GM19023 (cell line): ENCODE data around the gene LRRC26.

Experiments used
- ATAC-seq: cut with Tn5 transposase; IDR thresholded peaks from one replicate; pipeline ENCODE4 v1.9.1; 2021; ENCODE audit warnings: mild to moderate bottlenecking, moderate library complexity; ENCODE audit not compliant: unreplicated experiment

The LRRC26 gene

DNA sequence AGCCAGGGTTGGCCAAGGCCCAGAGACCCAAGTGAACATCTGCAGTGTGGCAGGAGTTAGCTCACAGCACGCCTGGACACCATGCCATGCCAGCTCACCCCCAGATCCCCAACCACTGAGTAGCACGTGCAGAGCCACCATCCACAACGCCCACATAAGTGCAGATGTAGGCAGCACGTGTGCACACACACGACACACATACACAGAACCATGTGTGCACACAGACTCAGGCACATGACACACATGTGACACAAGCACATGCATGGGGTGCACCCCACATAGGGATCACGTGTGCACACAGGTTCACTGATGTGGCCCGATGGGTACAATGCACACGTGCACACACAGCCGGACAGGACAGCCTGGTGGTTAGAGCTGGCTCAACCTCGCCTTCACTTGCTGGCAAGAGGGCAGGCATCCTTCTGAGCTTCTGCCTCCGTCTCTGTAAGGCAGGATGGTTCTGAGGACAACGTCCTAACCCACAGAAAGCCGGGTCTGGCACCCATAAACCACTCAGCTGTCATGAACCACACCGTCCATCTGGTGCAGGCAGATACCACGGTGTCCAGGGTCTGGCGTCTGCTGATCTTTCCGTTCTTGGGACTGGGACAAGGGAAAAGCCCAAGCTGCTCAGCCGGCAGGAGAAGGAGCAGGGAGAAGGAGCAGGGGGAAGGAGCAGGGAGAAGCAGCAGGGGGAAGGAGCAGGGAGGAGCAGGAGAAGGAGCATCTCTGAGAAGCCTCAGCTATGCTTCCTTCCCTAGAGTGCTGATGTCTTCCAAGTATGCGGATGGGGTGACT lies 12.0 kb downstream of the LRRC26 start:
- no peak for ATAC-seq

DNA sequence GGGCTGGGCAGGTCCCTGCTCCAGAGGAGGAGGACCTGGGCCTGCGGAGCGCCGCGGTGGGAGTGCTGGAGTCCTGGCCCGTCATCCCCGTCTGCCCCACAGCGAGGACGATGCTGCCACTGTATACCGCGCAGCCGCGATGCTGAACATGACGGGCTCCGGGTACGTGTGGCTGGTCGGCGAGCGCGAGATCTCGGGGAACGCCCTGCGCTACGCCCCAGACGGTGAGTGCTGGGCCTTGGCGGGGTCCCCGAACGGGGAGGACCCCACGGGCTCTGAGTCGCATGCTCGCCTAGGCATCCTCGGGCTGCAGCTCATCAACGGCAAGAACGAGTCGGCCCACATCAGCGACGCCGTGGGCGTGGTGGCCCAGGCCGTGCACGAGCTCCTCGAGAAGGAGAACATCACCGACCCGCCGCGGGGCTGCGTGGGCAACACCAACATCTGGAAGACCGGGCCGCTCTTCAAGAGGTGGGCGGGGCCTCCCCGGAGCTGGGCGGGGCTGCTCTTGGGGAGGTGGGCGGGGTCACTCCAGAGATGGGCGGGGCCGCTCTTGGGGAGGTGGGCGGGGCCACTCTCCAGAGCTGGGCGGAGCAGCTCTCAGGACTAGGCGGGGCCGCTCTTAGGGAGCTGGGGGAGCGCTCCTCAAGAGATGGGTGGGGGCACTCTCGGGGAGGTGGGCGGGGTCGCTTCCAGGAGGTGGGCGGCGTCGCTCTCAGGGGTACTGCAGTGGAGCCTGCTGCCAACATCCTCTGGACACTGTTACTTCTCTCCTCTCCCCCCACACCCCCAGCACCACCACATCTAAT lies 13.1 kb downstream of the LRRC26 start:
- no peak for ATAC-seq

DNA sequence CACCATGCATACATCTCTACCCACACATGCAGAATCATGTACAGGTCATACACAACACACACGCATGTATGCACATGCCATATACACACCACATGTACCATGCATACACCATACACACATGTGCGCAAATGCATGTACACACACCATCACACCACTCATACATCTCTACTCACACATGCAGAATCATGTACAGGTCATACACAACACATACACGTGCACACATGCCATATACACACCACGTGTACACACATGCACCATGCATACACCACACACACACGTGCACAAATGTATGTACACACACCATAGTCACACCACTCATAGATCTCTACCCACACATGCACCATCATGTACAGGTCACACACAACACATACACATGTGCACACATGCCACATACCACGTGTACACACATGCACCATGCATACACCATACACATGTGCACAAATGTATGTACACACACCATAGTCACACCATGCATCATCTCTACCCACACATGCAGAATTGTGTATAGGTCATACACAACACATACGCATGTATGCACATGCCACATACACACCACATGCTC lies 16.9 kb downstream of the LRRC26 start:
- no peak for ATAC-seq

DNA sequence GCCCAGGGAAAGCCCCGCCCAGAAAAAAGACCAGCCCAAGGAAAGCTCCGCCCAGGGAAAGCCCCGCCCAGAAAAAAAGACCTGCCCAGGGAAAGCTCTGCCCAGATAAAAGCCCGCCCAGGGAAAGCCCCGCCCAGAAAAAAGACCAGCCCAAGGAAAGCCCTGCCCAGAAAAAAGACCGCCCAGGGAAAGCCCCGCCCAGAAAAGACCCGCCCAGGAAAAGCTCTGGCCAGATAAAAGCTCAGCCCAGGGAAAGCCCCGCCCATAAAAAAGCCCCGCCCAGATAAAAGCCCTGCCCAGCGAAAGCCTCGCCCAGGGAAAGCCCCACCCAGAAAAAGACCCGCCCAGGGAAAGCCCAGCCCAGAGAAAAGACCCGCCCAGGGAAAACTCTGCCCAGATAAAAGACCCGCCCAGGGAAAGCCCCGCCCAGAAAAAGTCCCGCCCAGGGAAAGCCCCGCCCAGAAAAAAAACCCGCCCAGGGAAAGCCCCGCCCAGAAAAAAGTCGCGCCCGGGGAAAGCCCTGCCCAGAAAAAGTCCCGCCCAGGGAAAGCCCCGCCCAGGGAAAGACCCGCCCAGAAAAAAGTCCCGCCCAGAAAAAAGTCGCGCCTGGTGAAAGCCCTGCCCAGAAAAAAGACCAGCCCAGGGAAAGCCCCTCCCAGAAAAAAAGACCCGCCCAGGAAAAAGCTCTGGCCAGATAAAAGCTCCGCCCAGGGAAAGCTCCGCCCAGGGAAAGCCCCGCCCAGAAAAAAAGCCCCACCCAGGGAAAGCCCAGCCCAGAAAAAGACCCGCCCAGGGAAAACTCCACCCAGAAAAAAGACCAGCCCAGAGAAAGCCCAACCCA lies 19.0 kb downstream of the LRRC26 start:
- no peak for ATAC-seq

DNA sequence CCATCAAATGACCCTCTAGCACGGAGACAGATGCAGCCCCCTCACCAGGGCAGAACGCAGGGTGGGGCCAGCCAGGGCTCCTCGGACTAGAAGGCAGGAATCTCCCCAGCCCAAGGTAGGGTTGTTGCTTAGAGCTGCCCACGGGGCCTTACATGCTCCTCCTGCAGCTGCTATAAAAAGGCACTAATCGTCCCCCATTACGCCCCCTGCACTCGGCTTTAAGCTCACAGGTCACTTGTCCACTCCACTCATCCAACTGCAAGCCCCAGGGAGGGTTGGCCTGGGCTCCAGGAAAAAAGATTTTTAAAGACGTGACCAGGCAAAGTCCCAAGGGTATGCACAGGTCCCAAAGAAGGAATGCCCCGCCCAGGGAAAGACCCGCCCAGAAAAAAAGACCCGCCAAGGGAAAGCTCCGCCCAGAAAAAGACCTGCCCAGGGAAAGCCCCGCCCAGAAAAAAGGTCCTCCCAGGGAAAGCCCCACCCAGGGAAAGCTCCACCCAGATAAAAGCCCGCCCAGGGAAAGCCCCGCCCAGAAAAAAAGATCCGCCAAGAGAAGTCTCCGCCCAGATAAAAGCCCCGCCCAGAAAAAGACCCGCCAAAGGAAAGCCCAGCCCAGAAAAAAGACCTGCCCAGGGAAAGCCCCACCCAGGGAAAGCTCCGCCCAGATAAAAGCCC lies 19.8 kb downstream of the LRRC26 start:
- ATAC-seq, result no peak

DNA sequence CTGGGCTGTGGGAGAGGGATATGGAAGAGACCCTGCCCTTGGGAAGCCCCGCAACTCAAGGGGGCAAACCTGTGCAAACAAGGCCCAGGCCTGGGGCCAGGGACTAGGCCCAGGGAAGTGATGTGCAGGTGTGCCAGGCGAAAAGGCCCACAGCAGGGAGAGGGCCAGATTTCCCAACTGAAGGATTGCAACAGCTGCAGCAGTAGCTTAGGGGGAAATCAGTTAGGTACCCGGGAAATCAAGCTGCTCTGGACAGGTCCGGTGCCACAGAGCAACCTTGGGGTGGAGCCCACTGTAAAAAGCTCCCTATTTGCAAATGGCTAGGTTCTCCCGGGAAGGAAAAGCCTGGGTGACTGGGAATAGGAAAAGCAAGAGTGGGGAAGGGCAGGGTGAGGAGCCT lies 20.5 kb downstream of the LRRC26 start:
- ATAC-seq, result no peak

DNA sequence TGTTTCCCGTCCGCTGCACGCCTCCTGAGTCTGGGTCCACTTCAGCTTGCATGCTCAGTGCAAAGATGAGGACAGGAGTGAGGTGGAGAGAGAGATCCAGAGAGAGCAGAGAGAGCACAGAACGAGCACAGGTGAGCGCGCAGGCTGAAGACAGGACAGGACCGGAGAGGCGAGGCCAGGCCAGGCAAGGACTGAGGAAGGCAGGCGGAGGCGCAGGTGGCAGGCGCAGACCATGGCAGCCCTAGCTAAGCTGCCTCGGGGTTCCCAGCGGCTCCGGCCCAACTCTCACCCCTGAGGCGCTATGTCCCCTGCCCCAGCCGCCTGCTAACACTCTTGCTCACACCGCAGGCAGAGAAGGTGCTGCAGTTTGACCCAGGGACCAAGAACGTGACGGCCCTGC lies 21.2 kb downstream of the LRRC26 start:
- no peak for ATAC-seq

DNA sequence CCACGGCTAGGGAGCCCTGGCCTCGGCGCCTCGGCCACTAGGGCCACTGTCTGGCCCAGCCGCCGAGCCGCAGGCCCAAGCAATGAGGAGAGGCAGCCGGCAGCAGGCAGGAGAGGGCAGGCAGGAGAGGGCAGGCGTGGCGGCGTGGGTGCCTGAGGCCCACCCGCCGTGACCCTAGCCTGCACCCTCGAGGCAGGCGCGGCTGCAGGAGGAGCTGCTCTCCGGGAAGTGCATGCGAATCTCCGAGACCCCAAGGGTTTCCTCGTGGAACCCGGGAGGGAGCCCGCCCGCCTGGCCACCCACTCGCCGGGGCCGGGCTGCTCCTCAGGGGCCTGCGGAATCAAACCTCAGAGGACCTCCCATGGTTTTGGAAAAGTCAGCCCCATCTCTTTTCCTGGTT lies 21.6 kb downstream of the LRRC26 start:
- no peak for ATAC-seq

DNA sequence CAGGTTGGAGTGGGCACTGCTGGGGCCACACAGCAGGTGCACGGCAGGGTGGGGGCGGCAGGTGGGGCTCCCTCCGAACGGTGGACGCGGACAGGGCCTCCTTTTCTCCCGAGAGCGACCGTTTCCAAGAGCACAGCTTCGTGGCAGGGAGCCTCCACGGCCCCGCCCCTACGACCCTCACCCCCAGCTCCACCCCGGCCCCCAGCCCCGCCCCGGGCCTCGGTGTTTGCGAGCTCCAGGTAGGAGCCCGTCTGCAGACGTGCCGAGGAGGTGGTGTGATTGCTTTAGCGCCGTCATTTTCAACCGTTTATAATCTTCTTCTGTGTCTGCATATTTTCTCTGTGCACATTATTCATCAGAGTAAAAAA lies 22.1 kb downstream of the LRRC26 start:
- no peak for ATAC-seq

DNA sequence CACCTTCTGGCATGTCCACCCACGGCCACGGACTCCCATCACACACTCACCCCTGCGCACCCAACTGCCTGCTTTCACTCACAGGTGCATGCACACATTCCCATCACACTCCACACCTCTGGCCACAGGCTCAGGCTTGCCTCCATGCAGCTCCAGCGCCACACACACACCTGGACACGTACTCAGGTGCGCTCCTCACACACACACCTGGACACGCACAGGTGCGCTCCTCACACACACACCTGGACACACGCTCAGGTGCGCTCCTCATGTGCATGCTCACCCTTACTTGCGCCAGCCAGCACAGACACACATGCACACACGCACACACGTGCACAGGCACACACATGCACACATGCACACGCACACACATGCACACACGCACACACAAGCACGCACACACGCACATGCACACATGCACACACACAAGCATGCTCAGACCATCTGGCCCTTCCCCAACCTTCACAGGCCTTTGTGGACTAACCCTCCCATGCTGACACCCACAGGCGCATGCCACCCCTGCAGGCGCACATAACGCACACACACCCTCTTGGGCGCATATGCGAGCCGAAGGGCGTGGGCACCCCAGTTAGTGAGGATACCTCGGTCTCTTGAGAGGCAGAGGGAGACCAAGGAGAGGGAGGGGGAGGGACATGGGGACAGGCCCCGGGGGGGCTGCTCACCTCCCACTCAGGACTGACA lies 22.6 kb downstream of the LRRC26 start:
- ATAC-seq, result no peak

DNA sequence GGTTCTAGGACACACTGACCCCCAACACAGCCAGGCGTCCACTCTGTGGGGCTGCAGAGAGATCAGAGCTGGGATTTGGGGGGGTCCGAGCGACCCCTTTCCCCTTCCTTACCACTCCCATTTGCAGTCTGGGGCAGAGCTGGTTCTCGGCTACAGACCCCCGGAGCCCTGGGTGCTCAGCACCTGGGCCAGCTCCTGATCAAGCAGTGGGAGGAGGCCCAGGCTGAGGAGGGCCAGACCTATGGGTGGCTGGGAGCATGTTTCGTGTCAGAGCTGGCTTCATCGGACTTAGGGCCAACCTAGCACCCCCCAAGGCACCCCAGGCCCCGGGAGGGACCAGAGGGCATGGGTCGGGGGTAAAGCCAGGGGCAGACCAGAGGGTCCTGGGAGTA lies 23.3 kb downstream of the LRRC26 start:
- ATAC-seq, result no peak

DNA sequence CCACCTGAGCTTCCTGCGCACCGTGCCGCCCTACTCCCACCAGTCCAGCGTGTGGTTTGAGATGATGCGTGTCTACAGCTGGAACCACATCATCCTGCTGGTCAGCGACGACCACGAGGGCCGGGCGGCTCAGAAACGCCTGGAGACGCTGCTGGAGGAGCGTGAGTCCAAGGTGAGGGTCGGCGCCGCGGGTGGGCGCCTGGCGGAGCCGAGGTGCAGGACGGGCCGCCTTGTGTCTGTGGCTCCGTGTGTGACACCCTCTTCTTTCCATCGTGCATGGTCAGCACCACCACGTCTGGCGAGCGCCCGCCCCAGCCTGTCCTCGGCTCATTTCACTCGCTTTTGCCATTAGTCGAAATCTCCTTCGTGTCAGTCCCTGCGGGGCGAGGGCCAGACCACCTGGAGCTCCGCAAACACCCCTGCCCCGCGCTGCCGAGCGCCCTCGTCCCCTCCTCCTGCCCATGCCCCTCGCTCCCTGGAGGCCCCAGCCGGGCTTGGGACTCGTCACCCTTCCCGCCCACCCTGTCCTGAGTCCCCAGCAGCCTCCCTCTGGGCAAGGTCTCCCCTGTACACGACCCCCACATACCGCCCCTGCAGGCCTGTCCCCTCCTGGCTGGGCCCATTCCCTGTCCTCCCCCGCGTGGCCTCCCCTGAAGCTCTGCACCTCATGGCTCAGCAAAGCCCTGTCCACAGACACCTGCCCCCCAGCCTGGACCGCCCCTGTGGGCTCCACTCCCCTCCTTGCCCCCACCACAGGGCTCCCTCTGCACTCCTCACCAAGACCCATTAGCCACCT lies 23.9 kb downstream of the LRRC26 start:
- no peak for ATAC-seq

DNA sequence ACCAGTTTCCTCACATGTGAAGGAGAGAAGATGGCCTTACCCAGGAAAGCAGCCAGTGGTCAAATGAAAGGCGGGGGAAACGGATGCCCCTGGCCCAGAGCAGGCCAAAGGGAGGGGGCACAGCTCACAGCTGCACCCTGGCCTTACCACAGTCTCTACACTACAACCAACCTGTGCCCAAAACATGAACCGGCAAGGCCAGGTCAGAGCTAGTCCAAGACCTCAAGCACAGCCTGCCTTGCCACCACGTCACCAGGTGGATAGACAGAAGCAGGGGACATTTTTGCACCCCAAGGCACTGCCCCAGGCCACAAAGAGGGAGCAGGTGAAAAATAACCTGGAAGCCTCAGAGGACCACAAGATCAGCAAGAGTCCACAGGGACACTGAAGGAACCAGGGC lies 26.4 kb downstream of the LRRC26 start:
- ATAC-seq, result no peak

DNA sequence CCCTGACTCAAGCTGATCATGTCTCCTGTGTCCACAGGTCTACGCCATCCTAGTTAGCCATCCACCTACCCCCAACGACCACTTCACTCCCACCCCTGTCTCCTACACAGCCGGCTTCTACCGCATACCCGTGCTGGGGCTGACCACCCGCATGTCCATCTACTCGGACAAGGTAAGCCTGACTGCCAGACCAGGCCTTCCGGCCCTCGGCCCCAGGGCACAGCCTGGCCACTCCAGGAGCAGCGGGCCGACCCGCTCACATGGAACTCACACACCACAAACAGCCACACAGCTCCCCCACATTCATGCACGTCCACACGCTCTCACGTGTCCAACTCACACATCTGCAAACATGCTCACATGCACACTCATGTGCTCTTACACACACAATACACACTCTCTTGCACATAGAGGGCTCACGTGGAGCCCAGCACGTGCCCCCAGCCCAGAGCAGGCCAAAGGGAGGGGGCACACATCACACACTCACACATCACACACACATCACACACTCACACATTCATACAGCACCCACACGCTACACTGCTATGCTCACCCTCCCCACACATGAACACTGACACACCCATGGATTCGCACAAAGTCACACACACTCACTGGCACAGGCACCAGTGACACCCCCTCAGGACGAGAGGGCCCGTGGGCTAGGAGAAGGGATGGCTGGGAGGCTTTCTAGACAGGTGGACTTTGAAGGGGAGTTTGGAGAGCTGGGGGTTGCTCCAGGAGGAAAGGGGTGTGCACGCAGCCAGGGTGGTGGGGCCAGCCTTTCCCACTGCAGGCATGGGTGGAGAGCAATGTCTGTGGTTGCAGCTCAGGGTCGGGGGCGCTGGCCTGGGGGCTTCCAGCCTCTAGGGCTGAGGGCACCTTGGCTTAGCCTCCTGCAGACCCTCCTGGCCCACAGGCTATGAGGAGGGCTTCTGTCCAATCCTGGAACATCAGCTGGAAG lies 27.6 kb downstream of the LRRC26 start:
- no peak for ATAC-seq

DNA sequence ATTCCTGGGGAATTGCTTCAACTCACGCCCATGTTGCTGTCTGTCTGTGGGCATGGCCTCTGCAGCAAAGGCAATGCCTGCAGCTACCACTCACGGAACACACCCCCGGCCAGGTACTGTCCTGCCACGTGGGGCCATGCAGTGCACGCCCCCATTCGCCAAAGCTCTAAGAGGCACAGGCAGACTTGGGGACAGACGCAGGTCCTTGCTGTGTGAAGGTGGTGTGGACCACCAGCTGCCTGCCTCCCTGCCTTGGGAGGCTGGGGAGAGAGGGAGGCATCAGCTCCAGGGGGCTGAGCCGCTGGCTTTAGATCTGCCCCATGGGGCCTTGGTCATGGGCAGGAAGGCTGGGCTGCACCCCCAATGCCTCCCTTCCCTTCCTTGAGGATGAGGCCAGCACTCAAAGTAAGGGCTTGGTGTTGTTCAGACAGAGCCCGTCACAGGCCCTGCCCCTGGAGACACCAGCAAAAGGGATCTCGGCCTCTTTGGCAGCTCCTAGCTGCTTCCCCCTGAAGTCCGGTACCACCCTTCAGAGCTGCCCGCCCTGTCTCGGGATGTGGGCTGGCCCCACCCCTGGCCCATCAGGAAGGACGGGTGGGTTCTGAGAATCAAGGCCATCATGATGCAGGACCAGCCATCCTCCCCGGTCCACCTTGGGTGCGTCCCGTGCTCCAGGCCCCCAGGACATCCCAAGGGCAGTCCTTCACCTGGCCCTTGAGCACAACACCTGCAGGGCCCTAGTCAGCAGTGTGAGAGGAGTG lies 28.6 kb downstream of the LRRC26 start:
- no peak for ATAC-seq

DNA sequence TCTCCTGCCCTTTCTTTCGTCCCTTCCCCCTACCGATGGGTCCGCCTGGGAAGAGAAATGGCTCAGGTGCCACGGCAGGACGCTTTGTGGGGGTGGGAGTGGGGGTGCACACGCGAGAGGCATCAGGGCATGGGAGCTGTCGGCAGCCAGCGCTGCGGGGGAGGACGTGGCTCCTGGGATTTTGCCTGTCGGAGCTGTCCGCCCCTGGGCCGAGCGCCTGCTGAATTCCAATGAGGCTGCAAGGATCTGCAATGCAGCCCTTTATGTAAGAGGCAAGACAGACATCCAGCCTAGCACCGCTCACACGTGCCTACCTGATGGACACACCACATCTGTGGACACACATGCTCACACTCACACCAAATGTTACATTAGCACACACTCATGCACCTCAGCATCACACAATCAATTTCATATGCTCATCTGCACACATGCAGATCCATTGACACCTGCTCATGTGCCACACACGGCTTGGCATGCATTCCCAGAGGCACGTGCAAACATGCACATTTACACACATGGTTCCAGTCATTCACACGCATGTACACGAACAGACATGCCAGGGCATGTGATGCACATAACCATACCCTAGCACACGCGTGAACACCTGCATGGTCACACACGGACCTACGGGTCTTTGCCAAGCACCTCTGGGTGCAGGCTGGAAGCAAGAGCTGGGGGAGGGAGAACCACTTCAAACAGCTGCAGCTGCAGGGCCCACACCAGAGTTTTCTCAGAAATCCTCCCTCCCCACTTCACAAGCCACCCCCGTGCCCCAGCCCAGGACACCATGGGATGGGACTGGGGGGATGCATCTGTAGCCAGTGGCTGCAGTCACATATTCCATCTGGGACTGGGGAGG lies 29.5 kb downstream of the LRRC26 start:
- ATAC-seq, result no peak
